ENCODE data around the gene TPO. TPM values are rescaled to one million over a fixed set of nuclear protein-coding genes. Genes with fewer than 3 reads are reported as not detected.

TPO gene
- total RNA-seq, 2 experiments from 2014 or later, result not detected

DNA sequence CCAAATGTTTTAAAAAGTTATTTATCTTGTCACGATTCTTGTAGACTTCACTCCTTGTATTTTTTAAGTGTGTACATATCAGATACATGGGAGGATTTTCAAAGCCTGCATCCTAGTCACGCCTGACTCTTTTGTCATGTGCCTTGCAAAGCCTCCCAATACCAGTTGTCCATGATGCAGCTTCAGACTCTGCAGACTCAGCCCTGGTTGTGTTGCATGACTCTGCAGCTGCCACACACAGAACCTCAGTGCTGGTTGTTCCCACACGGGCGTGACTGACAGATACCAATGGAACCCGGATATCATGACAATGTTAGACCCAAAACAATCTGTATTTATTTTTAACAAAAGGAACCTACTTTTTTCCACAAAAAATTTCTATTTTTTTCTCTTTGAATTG, 38.2 kb downstream of the TPO start:
- Mint-ChIP-seq H3K27ac (no peak overlapping the region), H3K4me3 (no peak overlapping the region), H3K36me3 (ENCODE audit: low read depth) (no peaks in the 10 kb centered on the region), H3K27me3 (peaks cover 8% of the 10 kb centered on the region), H3K9me3 (no peaks in the 10 kb centered on the region), H3K4me1 (ENCODE audit: low read depth) (no peaks in the 10 kb centered on the region)
- ChIA-PET CTCF (no interaction called here), POLR2A (no interaction called here)
- intact Hi-C loops (cut with micrococcal nuclease), result no loop called here
- no peak for ATAC-seq
- DNase-seq, result no peak
- TF ChIP-seq, protein P1, sequence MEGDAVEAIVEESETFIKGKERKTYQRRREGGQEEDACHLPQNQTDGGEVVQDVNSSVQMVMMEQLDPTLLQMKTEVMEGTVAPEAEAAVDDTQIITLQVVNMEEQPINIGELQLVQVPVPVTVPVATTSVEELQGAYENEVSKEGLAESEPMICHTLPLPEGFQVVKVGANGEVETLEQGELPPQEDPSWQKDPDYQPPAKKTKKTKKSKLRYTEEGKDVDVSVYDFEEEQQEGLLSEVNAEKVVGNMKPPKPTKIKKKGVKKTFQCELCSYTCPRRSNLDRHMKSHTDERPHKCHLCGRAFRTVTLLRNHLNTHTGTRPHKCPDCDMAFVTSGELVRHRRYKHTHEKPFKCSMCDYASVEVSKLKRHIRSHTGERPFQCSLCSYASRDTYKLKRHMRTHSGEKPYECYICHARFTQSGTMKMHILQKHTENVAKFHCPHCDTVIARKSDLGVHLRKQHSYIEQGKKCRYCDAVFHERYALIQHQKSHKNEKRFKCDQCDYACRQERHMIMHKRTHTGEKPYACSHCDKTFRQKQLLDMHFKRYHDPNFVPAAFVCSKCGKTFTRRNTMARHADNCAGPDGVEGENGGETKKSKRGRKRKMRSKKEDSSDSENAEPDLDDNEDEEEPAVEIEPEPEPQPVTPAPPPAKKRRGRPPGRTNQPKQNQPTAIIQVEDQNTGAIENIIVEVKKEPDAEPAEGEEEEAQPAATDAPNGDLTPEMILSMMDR (IDR thresholded peaks at IDR 0.05), result no peak

DNA sequence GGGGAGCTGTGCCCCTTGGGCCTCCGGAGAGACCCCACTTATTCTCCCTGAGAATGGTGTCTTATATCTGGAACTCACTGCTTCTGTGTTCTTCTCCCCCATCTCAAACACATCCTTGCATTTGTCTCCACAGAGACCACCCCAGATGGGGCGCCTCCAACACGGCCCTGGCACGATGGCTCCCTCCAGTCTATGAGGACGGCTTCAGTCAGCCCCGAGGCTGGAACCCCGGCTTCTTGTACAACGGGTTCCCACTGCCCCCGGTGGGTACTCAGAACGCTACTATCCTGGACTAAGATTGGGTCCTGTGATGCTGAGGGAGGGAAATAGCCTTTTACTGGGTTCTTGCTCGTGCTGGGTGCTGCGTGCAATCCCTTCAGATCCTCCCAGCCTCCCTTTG, 40.3 kb downstream of the TPO start:
- intact Hi-C loops (cut with micrococcal nuclease), result no loop called here
- H3K27ac Mint-ChIP-seq, result no peak overlapping the region
- TF ChIP-seq, protein P1 (IDR thresholded peaks at IDR 0.05), result no peak
- no peaks in the 10 kb centered on the region for H3K36me3 Mint-ChIP-seq (ENCODE audit: low read depth)
- H3K27me3 Mint-ChIP-seq, result peaks cover 8% of the 10 kb centered on the region
- CTCF ChIA-PET, result no interaction called here
- no peaks in the 10 kb centered on the region for H3K9me3 Mint-ChIP-seq
- no peak overlapping the region for H3K4me3 Mint-ChIP-seq
- ATAC-seq (no peak), DNase-seq (no peak)
- no peaks in the 10 kb centered on the region for H3K4me1 Mint-ChIP-seq (ENCODE audit: low read depth)
- POLR2A ChIA-PET, result no interaction called here

DNA sequence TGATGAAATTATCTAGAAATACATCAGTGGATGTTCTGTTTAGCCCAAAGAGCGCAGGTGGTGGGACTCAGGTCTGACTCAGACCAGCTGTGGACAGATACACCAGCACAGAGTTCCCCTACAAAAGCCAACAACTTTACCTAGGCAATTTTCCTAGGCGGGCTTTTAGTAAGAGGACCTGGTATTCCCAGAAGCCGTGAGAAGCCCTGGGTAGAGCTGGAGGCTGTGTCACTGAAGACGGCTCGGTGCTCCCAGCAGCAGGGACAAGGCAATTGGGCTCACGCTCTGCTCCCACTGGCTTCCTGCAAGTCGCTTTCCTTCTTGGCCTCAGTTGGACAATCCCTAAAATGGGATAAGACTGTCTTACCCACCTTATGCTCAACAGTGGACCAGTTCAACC, 41.1 kb downstream of the TPO start:
- DNase-seq (no peak), ATAC-seq (no peak)
- intact Hi-C loops (cut with micrococcal nuclease), result no loop called here
- ChIA-PET POLR2A (no interaction called here), CTCF (no interaction called here)
- Mint-ChIP-seq H3K9me3 (no peaks in the 10 kb centered on the region), H3K4me3 (no peak overlapping the region), H3K27me3 (peaks cover 8% of the 10 kb centered on the region), H3K4me1 (ENCODE audit: low read depth) (no peaks in the 10 kb centered on the region), H3K27ac (no peak overlapping the region), H3K36me3 (ENCODE audit: low read depth) (no peaks in the 10 kb centered on the region)
- TF ChIP-seq, protein P1 (IDR thresholded peaks at IDR 0.05), result no peak

DNA sequence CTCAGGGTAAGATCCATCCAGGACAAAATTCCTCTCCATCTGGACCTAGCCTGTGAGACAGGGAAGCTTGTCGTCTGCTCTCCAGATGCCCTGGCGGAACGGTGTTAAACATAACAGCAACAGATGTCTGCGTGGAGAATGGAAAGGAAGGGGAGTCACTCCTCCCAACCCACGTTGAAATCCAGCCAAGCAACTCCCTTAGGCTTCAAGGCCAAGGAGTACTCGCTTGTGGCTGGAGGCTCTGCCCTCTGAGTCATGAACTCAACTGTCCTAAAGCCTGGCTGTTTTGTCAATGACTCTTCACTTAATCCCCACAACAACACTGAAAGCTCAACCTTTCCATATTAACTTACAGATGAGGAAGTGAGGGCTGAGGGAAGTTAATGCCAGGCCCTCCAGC, 42.2 kb downstream of the TPO start:
- Mint-ChIP-seq H3K4me1 (ENCODE audit: low read depth) (no peaks in the 10 kb centered on the region), H3K36me3 (ENCODE audit: low read depth) (no peaks in the 10 kb centered on the region), H3K27me3 (peaks cover 6% of the 10 kb centered on the region), H3K27ac (no peak overlapping the region), H3K4me3 (no peak overlapping the region), H3K9me3 (no peaks in the 10 kb centered on the region)
- DNase-seq (no peak), ATAC-seq (no peak)
- CTCF ChIA-PET, result no interaction called here
- intact Hi-C loops (cut with micrococcal nuclease), result no loop called here
- POLR2A ChIA-PET, result no interaction called here
- TF ChIP-seq, protein P1 (IDR thresholded peaks at IDR 0.05), result no peak

DNA sequence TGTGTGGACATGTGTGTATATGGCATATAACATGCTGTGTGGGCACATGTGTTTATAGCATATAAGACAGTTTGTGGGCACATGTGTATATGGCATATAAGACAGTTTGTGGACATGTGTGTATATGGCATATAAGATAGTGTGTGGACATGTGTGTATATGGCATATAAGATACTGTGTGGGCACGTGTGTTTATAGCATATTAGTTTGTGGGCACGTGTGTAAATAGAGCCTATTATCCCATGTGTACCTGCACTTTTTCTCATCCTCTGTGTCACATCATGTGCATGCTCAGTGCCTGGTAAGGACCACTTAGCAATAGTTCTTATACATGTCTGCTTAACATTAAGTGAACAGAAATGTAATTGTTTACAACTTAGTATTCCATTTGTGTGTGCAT, 45.2 kb downstream of the TPO start:
- TF ChIP-seq, protein P1 (IDR thresholded peaks at IDR 0.05), result no peak
- H3K36me3 Mint-ChIP-seq (ENCODE audit: low read depth), result no peaks in the 10 kb centered on the region
- CTCF ChIA-PET, result no interaction called here
- no peak overlapping the region for H3K27ac Mint-ChIP-seq
- no peaks in the 10 kb centered on the region for H3K9me3 Mint-ChIP-seq
- no peaks in the 10 kb centered on the region for H3K4me1 Mint-ChIP-seq (ENCODE audit: low read depth)
- POLR2A ChIA-PET, result no interaction called here
- intact Hi-C loops (cut with micrococcal nuclease), result no loop called here
- ATAC-seq (no peak), DNase-seq (no peak)
- no peak overlapping the region for H3K4me3 Mint-ChIP-seq
- H3K27me3 Mint-ChIP-seq, result peaks cover 2% of the 10 kb centered on the region

All from activated CD8-positive, alpha-beta T cell treated with anti-CD3 and anti-CD28 coated beads for 36 hours (primary cell).